Stimulated activated CD8-positive, alpha-beta memory T cell treated with anti-CD3 and anti-CD28 coated beads, Interleukin-7, amount 100 ng/mL, for 4 hours (primary cell): ENCODE measurements around the gene BASP1.

Source experiments
- DNase-seq, 2 donors: peaks; one replicate each; pipeline ENCODE4 v3.0.0-alpha.2; 2020; ENCODE audit warnings: low read depth in 2 of 2

Gene BASP1

GRCh38 chr5:17217493-17218352 is at the start of gene BASP1:
TSS of gene BASP1 (plus strand) at chr5:17217631. CDS start at chr5:17275217, 57,586 bp downstream.
- DNase-seq = peak in 1 of 2 donors; percentile 30

GRCh38 chr5:17169507-17169906 is 47.9 kb upstream of the BASP1 start:
- DNase-seq = no peak

- DNase-seq = no peak
These were observed 44.6 kb upstream of the BASP1 start for GRCh38 chr5:17172791-17173190.

- DNase-seq = no peak
These were observed 42.5 kb upstream of the BASP1 start for GRCh38 chr5:17174965-17175364.

GRCh38 chr5:17177501-17178372 is 39.7 kb upstream of the BASP1 start:
- DNase-seq = no peak

- no peak for DNase-seq
These were observed 39.1 kb upstream of the BASP1 start for GRCh38 chr5:17178373-17178675.

GRCh38 chr5:17180330-17180843 is 37.0 kb upstream of the BASP1 start:
- no peak for DNase-seq

- DNase-seq = no peak
These were observed 36.3 kb upstream of the BASP1 start for GRCh38 chr5:17180864-17181723.

GRCh38 chr5:17182494-17182893 is 34.9 kb upstream of the BASP1 start:
- DNase-seq = no peak

GRCh38 chr5:17182981-17183380 is 34.5 kb upstream of the BASP1 start:
- DNase-seq = no peak

GRCh38 chr5:17183831-17184230 is 33.6 kb upstream of the BASP1 start:
- DNase-seq = no peak

- no peak for DNase-seq
These were observed 32.8 kb upstream of the BASP1 start for GRCh38 chr5:17184588-17184987.

GRCh38 chr5:17185349-17185748 is 32.1 kb upstream of the BASP1 start:
- DNase-seq = no peak

- no peak for DNase-seq
These were observed 31.7 kb upstream of the BASP1 start for GRCh38 chr5:17185773-17186172.

GRCh38 chr5:17186256-17186655 is 31.2 kb upstream of the BASP1 start:
- no peak for DNase-seq

- DNase-seq = no peak
These were observed 30.2 kb upstream of the BASP1 start for GRCh38 chr5:17187011-17187785.

- DNase-seq = no peak
These were observed 29.7 kb upstream of the BASP1 start for GRCh38 chr5:17187786-17188170.

GRCh38 chr5:17189381-17190036 is 27.9 kb upstream of the BASP1 start:
- peak; percentile 2 to 12 for DNase-seq

GRCh38 chr5:17190242-17190778 is 27.1 kb upstream of the BASP1 start:
- DNase-seq = no peak

GRCh38 chr5:17190799-17191391 is 26.5 kb upstream of the BASP1 start:
- DNase-seq = no peak
